CD4-positive, alpha-beta T cell (primary cell): ENCODE results near the gene CDH19. TPM values are rescaled to one million over a fixed set of nuclear protein-coding genes. Genes with fewer than 3 reads are reported as not detected.
A peak's percentile ranks its signal among the peaks of the same experiment; 100 is the strongest.

ENCODE experiments used
- ATAC-seq: fragments of 200-7000 bp; cut with Tn5 transposase; one replicate; pipeline ENCODE4 v1.10.0; 2022; ENCODE audit warnings: mild to moderate bottlenecking; ENCODE audit not compliant: poor library complexity
- CTCF ChIA-PET: fragments of 350-600 bp; sonication (Branson Sonifier 250); formaldehyde crosslinking; loops from one replicate; lab custom pipeline; 2021; ENCODE audit warnings: antibody characterized with exemption, inconsistent platforms; lab: Charles Lee
- POLR2A ChIA-PET: fragments of 350-600 bp; sonication (Branson Sonifier 250); formaldehyde crosslinking; loops from one replicate; lab custom pipeline; 2021; ENCODE audit warnings: antibody characterized with exemption, inconsistent platforms; lab: Charles Lee
- DNase-seq, 14 experiments: peaks; one replicate each; pipeline ENCODE4 v3.0.0-alpha.2; 2013 to 2020; ENCODE audit warnings: mixed read lengths in 2 of 14
- H3K27ac ChIP-seq, 2 donors: one replicate each; pipeline versions ENCODE4 v1.5.1 to v1.7.0; 2013; ENCODE audit warnings: low read length in 2 of 2, low read depth in 1 of 2, mild to moderate bottlenecking in 1 of 2
- H3K27me3 ChIP-seq, 2 experiments: 1 replicate in 1 of 2; 2 replicates in 1 of 2; pipeline versions ENCODE4 v1.6.1 to v1.7.0; 2013; ENCODE audit warnings: low read length in 2 of 2, control low read depth in 1 of 2, mild to moderate bottlenecking in 1 of 2, moderate library complexity in 1 of 2; ENCODE audit not compliant: insufficient read depth in 2 of 2, control insufficient read depth in 1 of 2
- H3K36me3 ChIP-seq: one replicate; pipeline ENCODE4 v1.6.1; 2013; ENCODE audit warnings: low read length, control low read depth; ENCODE audit not compliant: insufficient read depth
- H3K4me1 ChIP-seq: one replicate; pipeline ENCODE4 v1.6.1; 2013; ENCODE audit warnings: low read length, control low read depth; ENCODE audit not compliant: insufficient read depth
- H3K4me3 ChIP-seq: one replicate; pipeline ENCODE4 v1.5.1; 2013; ENCODE audit warnings: mild to moderate bottlenecking, low read length, moderate library complexity
- H3K9me3 ChIP-seq, 2 experiments: 1 replicate in 1 of 2; 2 replicates in 1 of 2; pipeline versions ENCODE4 v1.6.1 to v1.7.0; 2013; ENCODE audit warnings: low read length in 2 of 2, mild to moderate bottlenecking in 2 of 2, control low read depth in 1 of 2, moderate library complexity in 1 of 2; ENCODE audit not compliant: control insufficient read depth in 1 of 2, insufficient read depth in 1 of 2
- H3K27ac Mint-ChIP-seq: one replicate; pipeline ENCODE4 v1.8.0; 2020; ENCODE audit warnings: mixed read lengths
- H3K27me3 Mint-ChIP-seq: one replicate; pipeline ENCODE4 v1.8.0; 2021; ENCODE audit warnings: mixed read lengths
- H3K36me3 Mint-ChIP-seq: one replicate; pipeline ENCODE4 v1.8.0; 2021; ENCODE audit warnings: low read depth, mixed read lengths
- H3K4me1 Mint-ChIP-seq: one replicate; pipeline ENCODE4 v1.8.0; 2021; ENCODE audit warnings: low read depth, mixed read lengths
- H3K4me3 Mint-ChIP-seq: one replicate; pipeline ENCODE4 v1.8.0; 2020; ENCODE audit warnings: mild to moderate bottlenecking, mixed read lengths
- H3K9me3 Mint-ChIP-seq: one replicate; pipeline ENCODE4 v1.8.0; 2020; ENCODE audit warnings: mixed read lengths
- intact Hi-C, 2 experiments: fragments of 100-400 bp; cut with DNase I in 1 of 2; cut with micrococcal nuclease in 1 of 2; formaldehyde crosslinking; loops; one replicate each; pipeline versions ENCODE4 v1.15.1 to v1.9.0; 2023 to 2025; cut with DNase I, micrococcal nuclease
- total RNA-seq, 174 experiments: library from RNA in 2 of 174; stranded (reverse) in 2 of 174; gene quantifications; one replicate each; pipeline ENCODE4 v1.2.3 and lab custom pipeline; 2021 to 2026
- TF ChIP-seq, protein P1 (sequence below): fragments of 200-600 bp; IDR thresholded peaks from one replicate; pipeline ENCODE4 v1.8.0; 2022; ENCODE audit warnings: antibody characterized with exemption, mild to moderate bottlenecking

Gene CDH19
- total RNA-seq, 2 experiments from 2014 or later, result not detected

DNA sequence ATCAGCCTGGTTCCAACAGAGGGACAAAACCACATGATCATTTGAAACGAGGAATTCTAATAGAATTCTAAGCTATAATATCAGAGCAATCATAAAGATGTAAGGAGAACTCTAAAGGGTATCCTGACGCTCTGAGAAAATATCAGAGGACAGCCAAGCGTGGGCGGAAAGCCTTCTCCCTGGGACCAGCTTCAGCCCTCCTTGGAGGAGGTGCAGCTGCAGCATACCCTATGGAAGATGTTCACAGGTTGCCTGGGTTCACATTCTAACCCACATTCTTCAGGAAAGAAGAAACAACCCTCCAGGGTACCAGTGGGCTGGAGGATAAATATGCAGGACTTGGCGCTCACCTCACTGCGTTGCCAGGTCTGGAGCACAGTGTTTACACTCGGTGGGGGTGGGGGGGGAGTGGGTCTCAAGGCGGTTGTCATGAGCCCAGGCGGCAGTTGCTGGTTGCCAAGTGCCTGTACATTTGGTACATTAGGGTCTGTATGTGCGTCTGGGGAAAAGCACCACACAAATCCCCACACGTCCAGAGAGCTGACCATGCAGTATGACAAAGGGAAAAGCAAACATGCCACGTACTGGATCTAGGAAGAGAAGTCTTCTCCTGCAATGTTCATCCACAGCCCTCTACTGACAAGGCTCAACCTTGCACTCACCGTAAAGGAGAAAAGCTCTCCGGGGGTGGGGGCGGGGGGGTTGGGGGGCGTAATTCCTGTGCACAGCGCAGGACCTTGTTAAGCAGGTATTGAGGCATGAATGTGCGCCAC is 80.5 kb downstream of the CDH19 start:
- no peaks in the 10 kb centered on the region for H3K27me3 Mint-ChIP-seq
- H3K4me1 Mint-ChIP-seq, result no peaks in the 10 kb centered on the region
- no peak overlapping the region for H3K27ac ChIP-seq
- intact Hi-C loops, result no loop called here
- DNase-seq (peak in 1 of 14 experiments; percentile 5), ATAC-seq (no peak)
- H3K36me3 ChIP-seq, result no peaks in the 10 kb centered on the region
- no peaks in the 10 kb centered on the region for H3K36me3 Mint-ChIP-seq
- H3K9me3 Mint-ChIP-seq, result peaks cover 4% of the 10 kb centered on the region
- ChIA-PET POLR2A (no interaction called here), CTCF (interaction anchor here (0.6 kb wide), 1 partner anchor 156 kb away, joined by 3 read pairs; no protein-coding TSS in a partner anchor)
- peaks cover 0 to 20% of the 10 kb centered on the region in 2 experiments for H3K9me3 ChIP-seq
- TF ChIP-seq, protein P1, sequence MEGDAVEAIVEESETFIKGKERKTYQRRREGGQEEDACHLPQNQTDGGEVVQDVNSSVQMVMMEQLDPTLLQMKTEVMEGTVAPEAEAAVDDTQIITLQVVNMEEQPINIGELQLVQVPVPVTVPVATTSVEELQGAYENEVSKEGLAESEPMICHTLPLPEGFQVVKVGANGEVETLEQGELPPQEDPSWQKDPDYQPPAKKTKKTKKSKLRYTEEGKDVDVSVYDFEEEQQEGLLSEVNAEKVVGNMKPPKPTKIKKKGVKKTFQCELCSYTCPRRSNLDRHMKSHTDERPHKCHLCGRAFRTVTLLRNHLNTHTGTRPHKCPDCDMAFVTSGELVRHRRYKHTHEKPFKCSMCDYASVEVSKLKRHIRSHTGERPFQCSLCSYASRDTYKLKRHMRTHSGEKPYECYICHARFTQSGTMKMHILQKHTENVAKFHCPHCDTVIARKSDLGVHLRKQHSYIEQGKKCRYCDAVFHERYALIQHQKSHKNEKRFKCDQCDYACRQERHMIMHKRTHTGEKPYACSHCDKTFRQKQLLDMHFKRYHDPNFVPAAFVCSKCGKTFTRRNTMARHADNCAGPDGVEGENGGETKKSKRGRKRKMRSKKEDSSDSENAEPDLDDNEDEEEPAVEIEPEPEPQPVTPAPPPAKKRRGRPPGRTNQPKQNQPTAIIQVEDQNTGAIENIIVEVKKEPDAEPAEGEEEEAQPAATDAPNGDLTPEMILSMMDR, result no peak
- H3K27me3 ChIP-seq, result no peaks in the 10 kb centered on the region
- no peak overlapping the region for H3K4me3 ChIP-seq
- no peaks in the 10 kb centered on the region for H3K4me1 ChIP-seq
- no peak overlapping the region for H3K27ac Mint-ChIP-seq
- no peak overlapping the region for H3K4me3 Mint-ChIP-seq

DNA sequence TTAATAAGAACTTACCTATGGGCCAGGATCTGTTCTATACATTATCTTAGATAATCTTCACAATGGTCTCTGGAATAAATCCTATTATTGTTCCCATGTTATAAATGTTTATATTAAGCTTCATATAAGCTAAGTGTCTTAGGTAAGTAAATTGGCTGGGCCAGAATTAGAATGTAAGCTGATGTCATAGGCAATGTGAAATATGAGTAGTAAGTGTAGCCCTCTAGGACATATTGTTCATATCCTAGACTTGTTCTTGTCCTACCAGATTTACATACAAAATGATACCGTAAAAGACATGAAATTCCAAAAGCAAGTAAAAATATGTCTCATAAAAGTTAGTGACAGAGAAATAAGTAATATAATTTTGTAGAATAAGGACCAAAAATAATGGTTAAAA is 89.9 kb downstream of the CDH19 start:
- no peaks in the 10 kb centered on the region for H3K4me1 Mint-ChIP-seq
- no peak overlapping the region for H3K27ac Mint-ChIP-seq
- H3K9me3 Mint-ChIP-seq, result peaks cover 1% of the 10 kb centered on the region
- Histone ChIP-seq H3K27ac (no peak overlapping the region), H3K4me3 (no peak overlapping the region), H3K27me3 (no peaks in the 10 kb centered on the region), H3K9me3 (no peaks in the 10 kb centered on the region), H3K36me3 (no peaks in the 10 kb centered on the region), H3K4me1 (no peaks in the 10 kb centered on the region)
- TF ChIP-seq, protein P1, result no peak
- intact Hi-C loops, result no loop called here
- no peaks in the 10 kb centered on the region for H3K36me3 Mint-ChIP-seq
- no peak for ATAC-seq
- POLR2A ChIA-PET, result no interaction called here
- CTCF ChIA-PET, result no interaction called here
- no peaks in the 10 kb centered on the region for H3K27me3 Mint-ChIP-seq
- H3K4me3 Mint-ChIP-seq, result no peak overlapping the region
- no peak for DNase-seq

DNA sequence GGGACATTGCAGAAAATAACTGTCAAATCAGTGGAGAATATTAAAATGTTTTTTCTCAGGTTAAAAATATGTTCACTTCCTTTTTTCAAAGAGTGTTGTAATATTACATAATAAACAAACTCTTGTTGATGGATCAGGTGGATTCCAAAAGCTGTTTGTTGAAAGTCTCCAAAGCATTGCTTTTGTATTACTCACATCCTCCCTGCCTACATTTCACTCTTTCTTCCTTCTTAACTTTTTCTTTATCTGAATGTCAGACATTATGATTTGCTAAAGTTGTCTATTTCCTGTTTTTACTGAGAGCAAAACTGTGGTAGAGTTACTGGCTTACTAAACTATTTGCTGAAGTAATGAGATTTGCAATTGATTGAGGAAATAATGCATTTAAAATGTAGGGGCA is 92.1 kb downstream of the CDH19 start:
- DNase-seq (no peak), ATAC-seq (no peak)
- ChIA-PET CTCF (no interaction called here), POLR2A (no interaction called here)
- Mint-ChIP-seq H3K27me3 (no peaks in the 10 kb centered on the region), H3K36me3 (no peaks in the 10 kb centered on the region), H3K4me1 (no peaks in the 10 kb centered on the region), H3K27ac (no peak overlapping the region), H3K4me3 (no peak overlapping the region), H3K9me3 (no peaks in the 10 kb centered on the region)
- no peak overlapping the region for H3K27ac ChIP-seq
- H3K36me3 ChIP-seq, result no peaks in the 10 kb centered on the region
- H3K4me1 ChIP-seq, result no peaks in the 10 kb centered on the region
- TF ChIP-seq, protein P1, result no peak
- intact Hi-C loops, result no loop called here
- H3K4me3 ChIP-seq, result no peak overlapping the region
- H3K9me3 ChIP-seq, result no peaks in the 10 kb centered on the region
- H3K27me3 ChIP-seq, result no peaks in the 10 kb centered on the region
